ENCODE results near the gene USP24.
"Not testable (repeated sequence)": the region's sequence is repeated elsewhere in the genome, so short reads cannot be mapped to it uniquely, and the experiment has no call there.

Gene USP24

DNA sequence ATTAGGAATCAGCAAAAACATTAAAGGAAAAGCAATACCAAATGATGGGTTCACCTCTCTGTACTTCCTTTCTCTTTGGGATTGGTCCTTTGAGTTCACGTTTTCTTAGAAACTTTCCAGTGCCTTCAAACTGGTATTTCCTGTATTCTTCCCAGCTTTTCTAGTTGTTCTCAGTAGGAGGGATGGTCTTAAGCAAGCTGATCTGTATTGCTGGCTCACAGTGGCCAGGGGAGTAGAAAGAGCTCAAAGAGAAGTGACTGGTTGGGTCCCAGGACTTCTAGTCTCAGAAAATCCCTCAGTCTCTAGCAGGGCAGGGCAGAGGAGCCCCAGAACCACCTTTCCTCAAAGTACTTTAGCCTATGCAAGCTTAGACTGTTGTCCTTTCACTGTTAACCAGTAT, 10.1 kb upstream of the USP24 start:
- no peak for DNase-seq

- no peak for DNase-seq
Observed at GRCh38 chr1:55224729-55225128, 9.6 kb upstream of the USP24 start.

DNA sequence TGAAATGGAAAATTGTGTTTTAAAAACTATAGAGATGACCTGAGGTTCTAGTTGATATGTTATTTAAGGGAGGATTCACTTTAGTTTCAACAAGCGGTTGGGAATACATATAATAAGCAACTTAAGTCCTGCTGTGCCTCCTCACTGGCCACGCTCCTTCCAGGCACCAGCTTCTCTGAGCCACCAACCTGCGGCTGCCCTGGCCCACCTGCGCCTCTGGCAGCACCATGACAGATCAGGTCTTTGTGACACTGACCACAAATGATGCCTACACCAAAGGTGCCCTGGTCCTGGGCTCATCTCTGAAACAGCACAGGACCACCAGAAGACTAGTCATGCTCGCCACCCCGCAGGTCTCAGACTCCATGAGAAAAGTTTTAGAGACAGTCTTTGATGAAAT, 7.0 kb upstream of the USP24 start:
- DNase-seq = no peak

GRCh38 chr1:55217226-55217986, 2.2 kb upstream of the USP24 start:
- DNase-seq = peak; percentile 89

DNA sequence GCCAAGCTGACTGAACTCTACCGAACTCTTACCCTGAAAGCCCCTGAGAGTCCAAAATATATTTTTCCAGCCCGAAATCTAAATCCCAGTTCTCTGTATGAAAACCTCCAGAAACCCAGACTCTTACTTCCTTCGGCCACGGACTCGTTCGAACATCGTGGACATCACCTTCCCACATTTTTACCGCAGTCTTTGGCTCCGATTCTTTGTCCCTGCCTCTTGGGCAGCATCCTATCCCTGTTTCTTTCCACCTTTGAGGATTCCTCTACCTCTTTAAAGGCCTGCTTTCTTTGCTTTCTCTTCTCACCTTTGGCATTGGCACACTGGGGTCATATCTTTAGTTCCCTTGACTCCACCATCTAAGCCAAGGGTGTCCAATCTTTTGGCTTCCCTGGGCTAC, 932 bp upstream of the USP24 start:
- no peak for DNase-seq

DNA sequence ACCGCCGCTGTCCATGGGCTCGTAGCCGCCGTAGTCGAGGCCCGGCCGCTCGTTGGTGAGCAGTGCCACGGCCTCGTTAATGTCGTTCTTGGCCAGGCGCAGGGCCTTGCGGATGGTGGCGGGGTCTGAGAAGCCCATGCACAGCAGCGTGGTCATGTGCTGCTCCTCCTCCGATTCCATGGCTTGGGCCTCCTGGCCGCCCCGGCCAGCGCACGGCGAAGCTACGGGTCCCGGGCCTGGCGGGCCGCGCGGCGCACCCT, 300 bp downstream of the USP24 start:
- no peak for DNase-seq

GRCh38 chr1:55214212-55214933, 791 bp downstream of the USP24 start:
- peak; percentile 41 for DNase-seq

DNA sequence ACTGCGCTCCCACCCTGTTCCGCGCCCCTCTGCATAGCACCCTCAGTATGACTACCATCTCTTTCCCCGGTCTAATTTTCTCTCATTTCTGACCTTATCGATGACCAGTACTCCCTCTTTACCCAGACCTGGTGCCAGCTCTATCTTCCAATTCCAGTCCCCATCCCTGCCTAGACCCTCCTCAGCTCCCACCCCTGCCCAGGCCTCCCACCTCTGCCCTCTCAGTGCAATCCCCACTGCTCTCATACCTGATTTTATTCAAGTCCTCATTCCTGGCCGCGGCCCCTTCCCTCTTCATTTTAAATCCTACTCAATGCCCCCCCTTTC, 1.3 kb downstream of the USP24 start:
- no peak for DNase-seq

DNA sequence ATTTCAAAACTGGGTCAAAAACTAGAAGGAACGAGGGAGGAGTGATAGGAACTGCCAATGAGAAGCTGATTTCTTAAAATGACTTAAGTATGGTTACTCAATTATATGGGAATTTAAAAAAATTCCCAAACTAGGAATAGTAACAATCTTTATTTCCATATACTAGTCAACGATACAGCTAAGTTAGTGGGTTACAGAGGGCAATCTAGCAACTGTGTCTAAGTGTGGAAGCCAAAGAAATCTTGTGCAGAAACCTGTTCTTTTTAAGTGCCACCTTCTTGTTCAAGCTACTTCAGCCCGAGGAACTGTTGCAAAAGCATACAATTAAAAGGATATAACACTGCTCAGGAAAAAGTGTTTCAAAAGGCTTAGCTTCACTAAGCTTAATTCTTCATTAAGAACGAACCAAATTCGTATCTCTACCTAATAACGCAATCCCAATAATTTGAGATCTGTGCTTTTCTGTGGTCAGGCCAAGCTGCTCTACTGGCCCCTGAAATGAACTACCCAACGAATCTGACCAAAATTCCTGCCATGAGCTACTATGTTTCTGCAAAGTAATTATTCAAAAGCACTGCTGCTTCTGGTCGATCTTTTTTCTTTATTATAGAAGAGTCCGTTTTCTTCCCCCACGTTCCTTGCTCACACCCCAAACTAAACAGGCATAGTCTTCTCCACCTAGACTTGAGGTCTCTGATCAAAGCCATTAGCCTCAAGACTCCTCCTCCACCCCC, 1.8 kb downstream of the USP24 start:
- no peak for DNase-seq

DNA sequence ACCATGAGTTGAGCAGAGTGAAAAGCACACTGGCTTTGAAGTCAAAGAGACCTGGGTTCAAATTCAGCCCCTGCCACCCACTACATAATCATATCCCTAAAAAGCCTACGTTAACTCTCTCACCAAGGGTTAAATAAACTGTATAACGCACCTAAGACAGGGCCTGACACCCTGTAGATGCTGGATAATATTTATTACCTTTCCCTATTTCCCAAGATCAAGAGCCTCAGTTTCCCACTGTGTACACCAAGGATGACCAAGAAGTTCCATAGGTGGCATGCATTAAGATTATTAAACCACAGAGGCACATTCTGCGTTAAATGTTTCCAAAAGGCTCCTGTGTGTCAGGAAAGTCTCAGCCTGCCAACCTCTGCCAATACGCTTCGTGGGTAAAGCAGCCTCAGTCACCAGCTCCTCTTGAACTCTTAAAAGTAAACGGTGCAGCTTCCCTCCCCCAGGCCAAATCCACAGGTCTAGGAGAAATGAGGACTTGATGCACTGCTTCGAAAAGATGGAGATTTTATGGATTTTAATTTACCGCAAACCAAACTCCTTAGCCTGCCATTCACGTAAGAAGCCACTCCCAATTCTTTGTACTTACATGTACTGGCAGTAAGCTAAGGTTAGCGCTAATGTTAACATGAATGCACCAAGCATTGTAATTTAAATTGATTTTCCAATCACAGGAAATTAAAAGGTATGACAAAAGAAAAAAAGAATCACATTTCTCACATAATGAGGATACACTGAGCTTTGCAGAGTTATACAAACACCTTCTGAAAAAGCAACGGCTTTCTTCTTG, 2.6 kb downstream of the USP24 start:
- peak; percentile 89 for DNase-seq

- DNase-seq = no peak
Observed at GRCh38 chr1:55211863-55212262, 3.3 kb downstream of the USP24 start.

GRCh38 chr1:55210990-55211801, 4.0 kb downstream of the USP24 start:
- no peak for DNase-seq

DNA sequence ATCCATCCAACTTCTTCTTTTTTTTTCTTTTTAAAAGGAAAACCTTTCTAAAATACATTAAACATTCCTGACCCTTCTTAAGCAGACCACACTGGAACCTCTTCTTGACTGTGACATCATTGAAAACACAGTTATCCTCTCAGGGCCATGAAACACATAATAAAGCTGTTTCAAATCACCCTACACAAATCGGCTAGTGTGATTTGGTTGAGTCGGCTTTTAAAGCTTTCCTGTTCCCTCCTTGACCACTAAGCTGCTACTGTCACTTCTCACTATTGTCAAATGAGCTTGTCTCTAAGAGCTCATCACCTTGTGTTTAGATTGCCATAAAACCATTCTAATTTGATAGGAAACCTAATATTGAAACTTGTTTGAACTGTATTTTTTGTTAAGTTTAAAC, 5.9 kb downstream of the USP24 start:
- no peak for DNase-seq

- DNase-seq = no peak
Observed at GRCh38 chr1:55206210-55206609, 9.0 kb downstream of the USP24 start.

- no peak for DNase-seq
Observed at GRCh38 chr1:55204997-55205396, 10.2 kb downstream of the USP24 start.

DNA sequence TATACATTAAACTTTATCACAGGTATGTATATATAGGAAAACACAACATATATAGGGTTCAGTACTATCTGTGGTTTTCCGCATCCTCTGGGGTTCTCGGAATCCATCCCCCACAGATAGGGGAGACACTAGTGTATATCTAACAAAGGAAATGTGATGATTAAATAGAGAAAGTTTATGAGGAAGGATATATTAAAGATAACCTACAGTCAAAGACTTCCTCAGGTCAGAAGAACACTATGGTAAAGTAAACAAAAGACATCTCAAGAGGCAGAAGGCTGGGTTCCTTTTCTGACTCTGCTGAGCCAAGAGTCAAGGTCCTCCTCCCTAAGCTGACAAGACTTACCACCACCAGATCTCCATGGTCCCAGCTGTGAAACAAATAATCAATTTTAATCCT, 12.1 kb downstream of the USP24 start:
- DNase-seq = no peak

DNA sequence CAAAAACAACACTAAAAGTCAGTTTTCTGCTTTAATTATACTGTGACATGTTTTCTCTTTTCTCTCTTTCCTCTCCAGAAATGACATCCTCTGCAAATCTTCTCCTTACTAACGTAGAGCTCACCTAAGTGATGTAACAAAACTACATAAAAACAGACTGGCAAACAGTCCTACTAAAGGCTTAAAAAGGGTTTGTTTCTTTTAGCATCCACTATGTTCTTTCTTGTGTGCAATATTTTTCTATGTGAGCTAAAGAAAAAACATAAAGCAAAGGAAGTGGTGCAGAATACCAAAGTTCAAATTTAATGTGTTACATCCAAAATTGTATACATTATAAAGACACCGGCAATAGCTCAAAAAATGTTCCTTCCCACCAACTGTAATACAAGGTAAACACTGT, 14.5 kb downstream of the USP24 start:
- DNase-seq = no peak

DNA sequence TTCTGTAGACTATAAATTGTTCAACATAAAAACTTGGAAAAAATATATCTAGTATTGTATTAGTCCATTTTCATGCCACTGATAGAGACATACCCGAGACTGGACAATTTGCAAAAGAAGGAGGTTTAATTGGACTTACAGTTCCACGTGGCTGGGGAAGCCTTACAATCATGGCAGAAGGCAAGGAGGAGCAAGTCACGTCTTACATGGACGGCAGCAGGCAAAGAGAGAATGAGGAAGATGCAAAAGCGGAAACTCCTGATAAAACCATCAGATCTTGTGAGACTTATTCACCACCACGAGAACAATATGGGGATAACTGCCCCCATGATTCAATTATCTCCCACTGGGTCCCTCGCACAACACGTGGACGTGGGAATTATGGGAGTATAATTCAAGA, 15.4 kb downstream of the USP24 start:
- DNase-seq = not testable (repeated sequence)

DNA sequence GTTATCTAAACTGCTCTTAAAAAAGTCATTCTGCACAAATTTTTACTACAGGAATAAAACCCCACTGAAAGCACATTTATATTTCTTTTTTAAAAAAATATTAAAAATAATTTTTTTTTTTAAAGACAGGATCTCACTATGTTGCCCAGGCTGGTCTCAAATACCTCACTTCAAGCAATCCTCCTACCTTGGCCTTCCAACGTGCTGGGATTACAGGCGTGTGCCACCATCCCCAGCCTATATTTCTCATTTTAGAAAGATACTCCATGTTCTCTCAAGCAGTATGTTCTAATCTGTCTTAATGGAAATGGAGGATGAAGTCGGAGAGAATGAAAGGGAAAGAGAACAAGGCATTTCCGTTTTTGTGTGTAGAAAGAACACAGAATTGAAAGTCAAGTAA, 17.1 kb downstream of the USP24 start:
- no peak for DNase-seq

- no peak for DNase-seq
Observed at GRCh38 chr1:55197099-55197498, 18.1 kb downstream of the USP24 start.

DNA sequence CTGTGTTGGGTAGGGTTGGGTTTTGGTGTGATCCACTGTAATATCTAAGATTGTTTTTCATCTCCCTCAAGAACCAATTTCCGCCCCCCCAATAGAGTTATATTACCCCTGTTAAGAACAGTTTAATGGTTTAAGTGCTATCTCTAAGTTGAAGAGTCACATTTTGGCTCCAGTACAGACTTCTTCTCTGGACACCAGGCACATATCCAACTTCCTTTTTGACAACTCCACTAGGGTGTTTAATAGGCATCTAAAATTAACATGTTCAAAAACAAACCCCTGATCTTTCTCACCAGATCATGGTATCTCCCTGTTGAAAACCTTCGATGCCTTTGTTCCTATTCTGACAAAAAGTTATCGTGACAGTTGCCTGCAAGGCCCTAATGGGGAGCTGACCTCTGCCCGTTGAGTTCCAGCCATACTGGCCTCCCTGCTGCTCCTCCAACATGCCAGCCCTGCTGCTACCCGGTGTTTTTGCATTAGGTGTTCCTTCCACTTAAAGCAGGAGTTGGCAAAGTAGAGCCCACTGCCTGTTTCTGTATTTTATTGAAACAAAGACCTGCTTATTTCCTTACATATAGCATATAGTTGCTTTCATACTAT, 18.6 kb downstream of the USP24 start:
- DNase-seq = peak; percentile 66

- no peak for DNase-seq
Observed at GRCh38 chr1:55195521-55196233, 19.5 kb downstream of the USP24 start.
